ENCODE measurements around the gene PDE7B. TPM values are rescaled to one million over a fixed set of nuclear protein-coding genes. Genes with fewer than 3 reads are reported as not detected.

The PDE7B gene
- total RNA-seq, 1 donor from 2014 or later = 0.62 TPM

DNA sequence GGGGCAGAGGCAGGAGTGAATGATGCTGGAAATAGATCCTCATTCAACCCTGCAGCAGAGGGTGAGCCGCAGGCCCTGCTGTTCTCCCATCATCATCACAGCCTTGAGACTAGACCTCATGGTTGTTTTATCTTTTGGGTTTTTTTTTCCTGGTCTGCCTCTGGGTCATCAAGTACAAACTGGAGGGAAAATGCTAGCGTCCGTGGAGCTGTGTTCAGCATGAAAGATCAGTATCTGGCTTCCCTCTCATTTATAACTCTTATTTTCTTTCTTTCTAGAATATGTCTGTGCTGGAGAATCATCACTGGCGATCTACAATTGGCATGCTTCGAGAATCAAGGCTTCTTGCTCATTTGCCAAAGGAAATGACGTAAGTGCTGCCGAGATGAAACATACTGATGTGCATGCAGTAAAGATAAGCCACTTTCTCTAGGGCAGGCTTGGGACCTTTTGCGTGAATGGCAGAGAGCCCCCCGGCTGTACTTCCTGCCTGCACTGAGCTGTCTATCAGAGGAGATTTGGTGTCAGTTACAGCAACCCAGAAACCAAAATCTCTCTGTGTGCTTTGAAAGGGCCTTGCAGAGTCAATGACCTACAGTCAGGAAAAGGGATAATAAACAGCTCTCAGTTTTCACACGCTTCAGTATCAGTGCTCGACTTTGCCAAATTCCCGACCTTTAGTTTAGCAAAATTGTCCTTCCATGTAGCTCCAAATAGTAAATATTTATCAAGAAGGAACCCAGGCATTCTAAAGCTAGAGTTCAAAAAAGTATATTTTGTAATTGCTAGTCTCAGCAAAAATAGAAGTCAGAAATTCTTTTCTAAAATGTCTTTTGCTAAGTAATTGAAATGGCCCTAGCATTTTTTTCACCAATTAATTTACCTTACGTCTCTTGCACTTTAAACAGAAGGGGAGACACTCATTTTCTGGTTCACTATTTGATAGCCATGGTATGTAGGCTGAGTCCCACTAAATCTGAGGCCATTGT is 322.3 kb downstream of the PDE7B start:
- Mint-ChIP-seq H3K4me1 (ENCODE audit: unreplicated experiment) (peaks cover 4% of the 10 kb centered on the region), H3K4me3 (ENCODE audit: unreplicated experiment) (no peak overlapping the region), H3K27me3 (ENCODE audit: unreplicated experiment) (no peaks in the 10 kb centered on the region), H3K9me3 (ENCODE audit: unreplicated experiment) (no peaks in the 10 kb centered on the region), H3K36me3 (ENCODE audit: low read depth, unreplicated experiment) (no peaks in the 10 kb centered on the region), H3K27ac (ENCODE audit: unreplicated experiment) (no peak overlapping the region)
- no peak for TF ChIP-seq CTCF (IDR thresholded peaks at IDR 0.05; ENCODE audit: unreplicated experiment)
- no peak for DNase-seq (ENCODE audit: low spot score)

DNA sequence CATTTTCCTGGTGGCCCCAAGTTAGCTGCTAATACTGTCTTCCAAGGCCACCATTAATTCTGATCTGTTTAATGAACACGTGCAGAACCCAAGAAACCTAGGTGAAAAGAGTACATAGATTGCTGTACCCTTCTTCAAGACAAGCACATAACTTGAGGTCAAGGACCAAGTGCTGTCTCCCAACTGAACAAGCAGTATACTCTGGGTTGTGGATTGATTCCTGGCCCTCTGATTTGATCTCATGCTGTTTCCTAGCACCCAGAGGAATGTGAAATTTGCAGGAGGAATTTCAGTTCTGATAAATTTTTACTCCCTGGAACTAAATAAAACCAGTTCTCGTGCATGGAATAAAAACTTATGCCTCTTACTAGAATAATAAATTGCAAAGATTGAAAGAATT is 323.0 kb downstream of the PDE7B start:
- Mint-ChIP-seq H3K27ac (ENCODE audit: unreplicated experiment) (no peak overlapping the region), H3K4me3 (ENCODE audit: unreplicated experiment) (no peak overlapping the region)

GRCh38 chr6:136175873-136176272 is 324.4 kb downstream of the PDE7B start:
- Mint-ChIP-seq H3K27me3 (ENCODE audit: unreplicated experiment) (no peaks in the 10 kb centered on the region), H3K9me3 (ENCODE audit: unreplicated experiment) (no peaks in the 10 kb centered on the region), H3K36me3 (ENCODE audit: low read depth, unreplicated experiment) (no peaks in the 10 kb centered on the region), H3K4me1 (ENCODE audit: unreplicated experiment) (peaks cover 4% of the 10 kb centered on the region), H3K27ac (ENCODE audit: unreplicated experiment) (no peak overlapping the region), H3K4me3 (ENCODE audit: unreplicated experiment) (no peak overlapping the region)
- TF ChIP-seq CTCF (IDR thresholded peaks at IDR 0.05; ENCODE audit: unreplicated experiment) = no peak
- no peak for DNase-seq (ENCODE audit: low spot score)

More for the DNA sequence above, 323.0 kb downstream of the PDE7B start:
- Mint-ChIP-seq H3K36me3 (ENCODE audit: low read depth, unreplicated experiment) (no peaks in the 10 kb centered on the region), H3K9me3 (ENCODE audit: unreplicated experiment) (no peaks in the 10 kb centered on the region), H3K4me1 (ENCODE audit: unreplicated experiment) (peaks cover 4% of the 10 kb centered on the region), H3K27me3 (ENCODE audit: unreplicated experiment) (no peaks in the 10 kb centered on the region)
- DNase-seq (ENCODE audit: low spot score) = no peak
- TF ChIP-seq CTCF (IDR thresholded peaks at IDR 0.05; ENCODE audit: unreplicated experiment) = no peak

- Mint-ChIP-seq H3K27me3 (ENCODE audit: unreplicated experiment) (no peaks in the 10 kb centered on the region), H3K4me3 (ENCODE audit: unreplicated experiment) (no peak overlapping the region), H3K27ac (ENCODE audit: unreplicated experiment) (no peak overlapping the region), H3K9me3 (ENCODE audit: unreplicated experiment) (no peaks in the 10 kb centered on the region), H3K36me3 (ENCODE audit: low read depth, unreplicated experiment) (no peaks in the 10 kb centered on the region), H3K4me1 (ENCODE audit: unreplicated experiment) (peaks cover 4% of the 10 kb centered on the region)
- no peak for DNase-seq (ENCODE audit: low spot score)
- no peak for TF ChIP-seq CTCF (IDR thresholded peaks at IDR 0.05; ENCODE audit: unreplicated experiment)
Measured at GRCh38 chr6:136178749-136179148, 327.2 kb downstream of the PDE7B start.

All from endothelial cell (in vitro differentiated cells).